Measurements from ENCODE around the gene CNKSR1. TPM values are rescaled to one million over a fixed set of nuclear protein-coding genes. Genes with fewer than 3 reads are reported as not detected.

Gene CNKSR1
- total RNA-seq, 2 donors from 2014 or later, result 2.9 to 4.6 TPM

GRCh38 chr1:26155370-26156284 is 21.7 kb upstream of the CNKSR1 start:
- Mint-ChIP-seq H3K27me3 (peaks cover 25% of the 10 kb centered on the region), H3K27ac (no peak overlapping the region), H3K4me1 (no peaks in the 10 kb centered on the region), H3K9me3 (no peaks in the 10 kb centered on the region), H3K36me3 (ENCODE audit: low read depth) (no peaks in the 10 kb centered on the region), H3K4me3 (no peak overlapping the region)
- no peak for ATAC-seq (replicated peaks)

GRCh38 chr1:26156285-26157038 is 20.8 kb upstream of the CNKSR1 start:
- H3K9me3 Mint-ChIP-seq, result no peaks in the 10 kb centered on the region
- ATAC-seq (replicated peaks), result no peak
- peaks cover 25% of the 10 kb centered on the region for H3K27me3 Mint-ChIP-seq
- no peaks in the 10 kb centered on the region for H3K36me3 Mint-ChIP-seq (ENCODE audit: low read depth)
- no peak overlapping the region for H3K27ac Mint-ChIP-seq
- H3K4me1 Mint-ChIP-seq, result no peaks in the 10 kb centered on the region
- no peak overlapping the region for H3K4me3 Mint-ChIP-seq

- peaks cover 30% of the 10 kb centered on the region for H3K27me3 Mint-ChIP-seq
- ATAC-seq (replicated peaks), result no peak
- H3K4me1 Mint-ChIP-seq, result no peaks in the 10 kb centered on the region
- no peaks in the 10 kb centered on the region for H3K36me3 Mint-ChIP-seq (ENCODE audit: low read depth)
- H3K4me3 Mint-ChIP-seq, result no peak overlapping the region
- no peak overlapping the region for H3K27ac Mint-ChIP-seq
- H3K9me3 Mint-ChIP-seq, result no peaks in the 10 kb centered on the region
Measured at GRCh38 chr1:26158271-26158907, 18.9 kb upstream of the CNKSR1 start.

GRCh38 chr1:26158908-26159742 is 18.2 kb upstream of the CNKSR1 start, which contains the start of gene FAM110D:
FAM110D (plus strand) TSS chr1:26159079; CDS start chr1:26161292, 2,213 bp downstream.
- no peaks in the 10 kb centered on the region for H3K9me3 Mint-ChIP-seq

GRCh38 chr1:26159743-26160039 is 17.6 kb upstream of the CNKSR1 start:
- no peak overlapping the region for H3K4me3 Mint-ChIP-seq
- no peaks in the 10 kb centered on the region for H3K4me1 Mint-ChIP-seq
- H3K36me3 Mint-ChIP-seq (ENCODE audit: low read depth), result no peaks in the 10 kb centered on the region
- H3K27ac Mint-ChIP-seq, result no peak overlapping the region
- no peak for ATAC-seq (replicated peaks)
- peaks cover 30% of the 10 kb centered on the region for H3K27me3 Mint-ChIP-seq
- no peaks in the 10 kb centered on the region for H3K9me3 Mint-ChIP-seq

More at GRCh38 chr1:26158908-26159742, 18.2 kb upstream of the CNKSR1 start, which contains the start of gene FAM110D:
- peaks cover 30% of the 10 kb centered on the region for H3K27me3 Mint-ChIP-seq
- no peaks in the 10 kb centered on the region for H3K36me3 Mint-ChIP-seq (ENCODE audit: low read depth)
- no peak within 1 kb of the TSS for H3K4me3 Mint-ChIP-seq
- H3K4me1 Mint-ChIP-seq, result no peaks in the 10 kb centered on the region
- ATAC-seq (replicated peaks), result no peak
- H3K27ac Mint-ChIP-seq, result no peak within 1 kb of the TSS

GRCh38 chr1:26160527-26161414 is 16.5 kb upstream of the CNKSR1 start:
- H3K27ac Mint-ChIP-seq, result no peak overlapping the region
- H3K4me3 Mint-ChIP-seq, result no peak overlapping the region
- H3K9me3 Mint-ChIP-seq, result no peaks in the 10 kb centered on the region
- ATAC-seq (replicated peaks), result no peak
- peaks cover 23% of the 10 kb centered on the region for H3K27me3 Mint-ChIP-seq
- no peaks in the 10 kb centered on the region for H3K4me1 Mint-ChIP-seq
- no peaks in the 10 kb centered on the region for H3K36me3 Mint-ChIP-seq (ENCODE audit: low read depth)

- H3K9me3 Mint-ChIP-seq, result no peaks in the 10 kb centered on the region
- no peak overlapping the region for H3K27ac Mint-ChIP-seq
- no peaks in the 10 kb centered on the region for H3K4me1 Mint-ChIP-seq
- H3K4me3 Mint-ChIP-seq, result peak overlapping the region; percentile 42
- no peaks in the 10 kb centered on the region for H3K36me3 Mint-ChIP-seq (ENCODE audit: low read depth)
- peak; percentile 49 for ATAC-seq (replicated peaks)
- H3K27me3 Mint-ChIP-seq, result peaks cover 22% of the 10 kb centered on the region
Measured at GRCh38 chr1:26161415-26162219, 15.7 kb upstream of the CNKSR1 start.

- no peaks in the 10 kb centered on the region for H3K36me3 Mint-ChIP-seq (ENCODE audit: low read depth)
- no peak for ATAC-seq (replicated peaks)
- no peaks in the 10 kb centered on the region for H3K9me3 Mint-ChIP-seq
- H3K4me3 Mint-ChIP-seq, result peak overlapping the region; percentile 42
- no peaks in the 10 kb centered on the region for H3K4me1 Mint-ChIP-seq
- H3K27ac Mint-ChIP-seq, result no peak overlapping the region
- peaks cover 20% of the 10 kb centered on the region for H3K27me3 Mint-ChIP-seq
Measured at GRCh38 chr1:26162220-26162709, 15.0 kb upstream of the CNKSR1 start.

- no peaks in the 10 kb centered on the region for H3K4me1 Mint-ChIP-seq
- H3K27me3 Mint-ChIP-seq, result peaks cover 11% of the 10 kb centered on the region
- no peaks in the 10 kb centered on the region for H3K9me3 Mint-ChIP-seq
- ATAC-seq (replicated peaks), result no peak
- peak overlapping the region; percentile 42 for H3K4me3 Mint-ChIP-seq
- no peak overlapping the region for H3K27ac Mint-ChIP-seq
- H3K36me3 Mint-ChIP-seq (ENCODE audit: low read depth), result no peaks in the 10 kb centered on the region
Measured at GRCh38 chr1:26163684-26164035, 13.6 kb upstream of the CNKSR1 start.

- H3K4me3 Mint-ChIP-seq, result peak overlapping the region; percentile 59
- H3K27me3 Mint-ChIP-seq, result peaks cover 10% of the 10 kb centered on the region
- ATAC-seq (replicated peaks), result peak; percentile 72
- H3K36me3 Mint-ChIP-seq (ENCODE audit: low read depth), result no peaks in the 10 kb centered on the region
- H3K9me3 Mint-ChIP-seq, result no peaks in the 10 kb centered on the region
- no peaks in the 10 kb centered on the region for H3K4me1 Mint-ChIP-seq
- H3K27ac Mint-ChIP-seq, result no peak overlapping the region
Measured at GRCh38 chr1:26164036-26164860, 13.0 kb upstream of the CNKSR1 start.

- ATAC-seq (replicated peaks), result no peak
- Mint-ChIP-seq H3K4me3 (peak overlapping the region; percentile 59), H3K4me1 (no peaks in the 10 kb centered on the region), H3K27ac (no peak overlapping the region), H3K27me3 (peaks cover 5% of the 10 kb centered on the region), H3K9me3 (no peaks in the 10 kb centered on the region), H3K36me3 (ENCODE audit: low read depth) (no peaks in the 10 kb centered on the region)
Measured at GRCh38 chr1:26164861-26165842, 12.1 kb upstream of the CNKSR1 start.

All from activated T-helper 17 cell treated with anti-CD3 and anti-CD28 coated beads, Interleukin-2, amount 50 U/mL, for 72 hours (primary cell).